Type B pancreatic cell (in vitro differentiated cells): ENCODE measurements around the gene MPZL2. TPM values are rescaled to one million over a fixed set of nuclear protein-coding genes. Genes with fewer than 3 reads are reported as not detected.

Experiments used
- DNase-seq: peaks from one replicate; pipeline ENCODE4 v3.0.0; 2021; ENCODE audit warnings: mixed read lengths; ENCODE audit not compliant: unreplicated experiment; ENCODE audit errors: extremely low spot score
- H3K27ac Mint-ChIP-seq: 2 replicates; pipeline ENCODE4 v1.8.0; 2021; ENCODE audit warnings: mild to moderate bottlenecking, mixed read lengths
- H3K27me3 Mint-ChIP-seq: 2 replicates; pipeline ENCODE4 v1.8.0; 2021; ENCODE audit warnings: mixed read lengths
- H3K36me3 Mint-ChIP-seq: 2 replicates; pipeline ENCODE4 v1.8.0; 2021; ENCODE audit warnings: mixed read lengths
- H3K4me1 Mint-ChIP-seq: one replicate; pipeline ENCODE4 v1.8.0; 2021; ENCODE audit warnings: mixed read lengths; ENCODE audit not compliant: unreplicated experiment
- H3K4me3 Mint-ChIP-seq: 2 replicates; pipeline ENCODE4 v1.8.0; 2021; ENCODE audit warnings: mild to moderate bottlenecking, mixed read lengths
- H3K9me3 Mint-ChIP-seq: 2 replicates; pipeline ENCODE4 v1.8.0; 2021; ENCODE audit warnings: mixed read lengths
- CTCF ChIP-seq: fragments of 200-600 bp; sonication (generic); conservative IDR thresholded peaks from 2 replicates; pipeline ENCODE4 v1.5.0; 2021; ENCODE audit warnings: antibody characterized with exemption, mild to moderate bottlenecking
- total RNA-seq: library from RNA; stranded (reverse); gene quantifications from 2 replicates; pipeline ENCODE4 v1.2.1, GENCODE V29; 2021; ENCODE audit warnings: low replicate concordance

Gene MPZL2
- total RNA-seq, 1 donor from 2014 or later = 32.7 TPM

- Mint-ChIP-seq H3K4me1 (peaks cover 5% of the 10 kb centered on the region), H3K9me3 (no peaks in the 10 kb centered on the region), H3K4me3 (no peak overlapping the region), H3K36me3 (no peaks in the 10 kb centered on the region), H3K27me3 (peaks cover 50% of the 10 kb centered on the region), H3K27ac (no peak overlapping the region)
- no peak for TF ChIP-seq CTCF
- no peak for DNase-seq
Measured at GRCh38 chr11:118213201-118213600, 50.9 kb downstream of the MPZL2 start.

GRCh38 chr11:118212781-118213191 lies 51.3 kb downstream of the MPZL2 start:
- no peak overlapping the region for H3K27ac Mint-ChIP-seq
- H3K4me1 Mint-ChIP-seq = peaks cover 5% of the 10 kb centered on the region
- peaks cover 51% of the 10 kb centered on the region for H3K27me3 Mint-ChIP-seq
- no peaks in the 10 kb centered on the region for H3K36me3 Mint-ChIP-seq
- no peak for DNase-seq
- no peak overlapping the region for H3K4me3 Mint-ChIP-seq
- TF ChIP-seq CTCF = no peak
- H3K9me3 Mint-ChIP-seq = no peaks in the 10 kb centered on the region

GRCh38 chr11:118212131-118212725 lies 51.9 kb downstream of the MPZL2 start:
- no peak for TF ChIP-seq CTCF
- DNase-seq = no peak
- Mint-ChIP-seq H3K4me3 (no peak overlapping the region), H3K9me3 (no peaks in the 10 kb centered on the region), H3K27ac (no peak overlapping the region), H3K4me1 (peaks cover 5% of the 10 kb centered on the region), H3K36me3 (no peaks in the 10 kb centered on the region), H3K27me3 (peaks cover 53% of the 10 kb centered on the region)

GRCh38 chr11:118211006-118211405 lies 53.1 kb downstream of the MPZL2 start:
- no peak for TF ChIP-seq CTCF
- no peak for DNase-seq
- Mint-ChIP-seq H3K9me3 (no peaks in the 10 kb centered on the region), H3K4me1 (peaks cover 5% of the 10 kb centered on the region), H3K36me3 (no peaks in the 10 kb centered on the region), H3K27ac (no peak overlapping the region), H3K4me3 (no peak overlapping the region), H3K27me3 (peaks cover 56% of the 10 kb centered on the region)

GRCh38 chr11:118210323-118210722 lies 53.8 kb downstream of the MPZL2 start:
- no peak overlapping the region for H3K27ac Mint-ChIP-seq
- H3K9me3 Mint-ChIP-seq = no peaks in the 10 kb centered on the region
- H3K27me3 Mint-ChIP-seq = peaks cover 63% of the 10 kb centered on the region
- no peak overlapping the region for H3K4me3 Mint-ChIP-seq
- DNase-seq = no peak
- H3K36me3 Mint-ChIP-seq = no peaks in the 10 kb centered on the region
- peaks cover 5% of the 10 kb centered on the region for H3K4me1 Mint-ChIP-seq
- TF ChIP-seq CTCF = no peak

GRCh38 chr11:118209033-118209432 lies 55.1 kb downstream of the MPZL2 start:
- DNase-seq = no peak
- Mint-ChIP-seq H3K9me3 (no peaks in the 10 kb centered on the region), H3K4me3 (no peak overlapping the region), H3K27me3 (peaks cover 62% of the 10 kb centered on the region), H3K4me1 (peaks cover 5% of the 10 kb centered on the region), H3K27ac (no peak overlapping the region), H3K36me3 (no peaks in the 10 kb centered on the region)
- TF ChIP-seq CTCF = no peak
